T-helper 1 cell treated with Interleukin-12 subunit alpha and Interleukin-12 subunit beta and Interleukin-4 antibody, amounts not matched to agents 30 μg/mL and 1 μg/mL, for 36 hours (primary cell): Measurements from ENCODE around the gene ASAP2.

Experiments
- H3K27ac Mint-ChIP-seq: one replicate; pipeline ENCODE4 v1.8.0; 2021; ENCODE audit warnings: mild to moderate bottlenecking, mixed read lengths
- H3K27me3 Mint-ChIP-seq: one replicate; pipeline ENCODE4 v1.8.0; 2021; ENCODE audit warnings: low read depth, mixed read lengths
- H3K36me3 Mint-ChIP-seq: one replicate; pipeline ENCODE4 v1.8.0; 2021; ENCODE audit warnings: low read depth, mixed read lengths
- H3K4me1 Mint-ChIP-seq: one replicate; pipeline ENCODE4 v1.8.0; 2021; ENCODE audit warnings: low read depth, mixed read lengths
- H3K4me3 Mint-ChIP-seq: one replicate; pipeline ENCODE4 v1.8.0; 2021; ENCODE audit warnings: mild to moderate bottlenecking, moderate library complexity, mixed read lengths
- H3K9me3 Mint-ChIP-seq: one replicate; pipeline ENCODE4 v1.8.0; 2021; ENCODE audit warnings: mixed read lengths

ASAP2 gene

GRCh38 chr2:9300214-9300613 lies 93.6 kb downstream of the ASAP2 start:
- Mint-ChIP-seq H3K27ac (no peak overlapping the region), H3K9me3 (no peaks in the 10 kb centered on the region), H3K27me3 (peaks cover 9% of the 10 kb centered on the region), H3K4me3 (no peak overlapping the region), H3K4me1 (no peaks in the 10 kb centered on the region), H3K36me3 (no peaks in the 10 kb centered on the region)

DNA sequence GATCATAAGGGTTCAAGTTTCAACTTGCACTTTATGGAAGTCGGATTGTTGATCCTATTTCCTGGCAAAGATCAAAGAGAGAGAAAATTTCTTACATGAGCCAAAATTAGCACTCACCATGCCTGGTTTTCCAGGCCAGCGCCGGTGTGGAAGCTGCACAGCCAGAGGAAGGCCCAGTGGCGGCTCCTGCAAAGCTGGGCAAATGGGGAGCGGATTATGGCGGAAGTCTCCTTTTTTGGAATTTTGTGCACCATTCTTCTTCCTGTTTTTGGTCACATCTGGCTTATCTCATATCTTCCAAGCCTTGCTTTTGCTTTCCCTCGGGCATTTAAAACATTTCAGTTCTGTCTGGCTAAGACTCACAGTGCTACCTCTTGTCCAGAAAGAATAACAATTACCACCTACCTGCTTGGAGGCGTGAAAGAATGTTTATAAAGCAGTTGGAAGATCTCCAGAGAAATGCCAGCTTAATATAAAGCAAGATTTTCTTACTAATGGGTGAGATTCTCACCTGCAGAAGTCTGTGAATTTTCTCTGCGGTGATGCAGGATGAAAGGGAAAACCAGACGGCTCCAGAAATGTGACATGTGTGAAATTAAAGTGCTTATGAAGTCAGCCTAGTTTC lies 94.3 kb downstream of the ASAP2 start:
- Mint-ChIP-seq H3K27ac (no peak overlapping the region), H3K4me1 (no peaks in the 10 kb centered on the region), H3K36me3 (no peaks in the 10 kb centered on the region), H3K27me3 (peaks cover 9% of the 10 kb centered on the region), H3K4me3 (no peak overlapping the region), H3K9me3 (no peaks in the 10 kb centered on the region)

DNA sequence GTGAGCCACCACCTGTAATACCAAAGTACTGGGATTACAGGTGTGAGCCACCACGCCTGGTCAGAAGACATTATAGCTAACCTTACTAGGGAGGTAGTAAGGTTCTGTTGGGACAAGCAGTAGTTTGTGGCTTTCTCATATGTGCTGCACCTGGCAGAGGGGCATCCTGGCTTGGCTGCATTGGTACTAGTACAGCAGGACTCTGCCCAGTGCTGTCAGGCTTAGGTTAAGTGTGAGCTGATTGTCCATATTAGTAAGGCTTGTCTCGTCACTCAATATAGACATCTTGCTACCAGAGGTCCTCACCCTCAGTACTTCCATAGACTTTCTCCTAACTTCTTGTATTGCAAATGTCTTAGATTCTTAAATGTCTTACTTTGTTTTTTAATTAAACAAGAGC lies 96.1 kb downstream of the ASAP2 start:
- Mint-ChIP-seq H3K4me3 (no peak overlapping the region), H3K9me3 (no peaks in the 10 kb centered on the region), H3K27me3 (no peaks in the 10 kb centered on the region), H3K36me3 (no peaks in the 10 kb centered on the region), H3K4me1 (no peaks in the 10 kb centered on the region), H3K27ac (no peak overlapping the region)

DNA sequence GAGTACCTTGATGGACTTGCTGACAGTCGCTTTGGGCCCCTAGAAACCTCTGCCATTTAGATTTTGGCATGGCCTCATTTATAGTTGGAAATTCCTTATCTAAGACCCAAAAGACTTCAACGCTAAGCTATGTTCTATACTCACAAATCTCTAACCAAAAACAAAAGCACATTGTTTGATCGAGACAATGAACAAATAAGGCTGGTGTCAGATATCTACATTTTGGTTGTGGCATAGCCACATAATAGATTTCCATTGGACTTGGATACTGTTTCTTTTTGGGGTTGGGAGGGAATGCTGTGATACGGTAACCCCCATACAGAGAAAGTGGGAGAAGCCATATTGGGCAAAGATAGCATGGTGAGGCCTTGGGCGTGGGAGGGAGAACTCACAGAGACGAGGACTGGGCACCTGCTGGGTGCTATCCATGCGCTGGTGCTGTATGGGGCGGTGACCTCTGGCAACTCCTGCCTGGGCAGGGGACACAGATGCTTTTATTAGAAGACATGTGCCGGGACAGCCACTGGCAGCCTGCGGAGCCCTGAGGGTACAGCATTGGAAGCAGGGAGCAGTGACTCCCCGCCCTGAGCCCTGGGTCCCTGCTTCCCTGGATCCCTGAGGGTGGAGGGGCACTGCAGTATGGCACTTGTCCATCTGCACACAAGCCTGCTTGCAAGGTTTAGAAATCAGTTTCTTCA lies 97.1 kb downstream of the ASAP2 start:
- no peaks in the 10 kb centered on the region for H3K4me1 Mint-ChIP-seq
- no peaks in the 10 kb centered on the region for H3K9me3 Mint-ChIP-seq
- H3K27ac Mint-ChIP-seq = no peak overlapping the region
- H3K27me3 Mint-ChIP-seq = no peaks in the 10 kb centered on the region
- no peaks in the 10 kb centered on the region for H3K36me3 Mint-ChIP-seq
- no peak overlapping the region for H3K4me3 Mint-ChIP-seq

DNA sequence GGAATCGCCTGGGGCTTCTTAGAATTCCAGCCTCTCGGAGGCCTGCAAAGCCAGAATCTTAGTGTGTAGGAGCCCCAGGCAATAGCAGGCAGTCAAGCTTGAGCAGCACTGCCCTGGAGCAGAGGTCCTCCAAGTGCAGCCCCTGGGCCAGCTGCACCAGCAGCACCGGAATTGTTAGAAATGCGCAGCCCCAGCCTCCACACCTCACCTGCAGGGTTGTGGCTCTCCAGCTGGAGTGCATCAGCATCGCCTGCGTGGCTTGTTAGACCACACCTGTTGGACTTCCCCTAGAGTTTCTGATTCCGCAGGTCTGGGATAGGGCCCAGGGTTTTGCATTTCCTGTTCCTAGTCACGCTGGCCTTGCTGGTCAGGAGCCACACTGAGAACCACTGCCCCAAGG lies 100.3 kb downstream of the ASAP2 start:
- no peaks in the 10 kb centered on the region for H3K27me3 Mint-ChIP-seq
- H3K4me1 Mint-ChIP-seq = no peaks in the 10 kb centered on the region
- H3K4me3 Mint-ChIP-seq = no peak overlapping the region
- H3K36me3 Mint-ChIP-seq = no peaks in the 10 kb centered on the region
- no peaks in the 10 kb centered on the region for H3K9me3 Mint-ChIP-seq
- no peak overlapping the region for H3K27ac Mint-ChIP-seq

GRCh38 chr2:9307535-9307934 lies 100.9 kb downstream of the ASAP2 start:
- H3K4me1 Mint-ChIP-seq = no peaks in the 10 kb centered on the region
- no peaks in the 10 kb centered on the region for H3K36me3 Mint-ChIP-seq
- no peaks in the 10 kb centered on the region for H3K9me3 Mint-ChIP-seq
- no peak overlapping the region for H3K27ac Mint-ChIP-seq
- no peaks in the 10 kb centered on the region for H3K27me3 Mint-ChIP-seq
- no peak overlapping the region for H3K4me3 Mint-ChIP-seq

DNA sequence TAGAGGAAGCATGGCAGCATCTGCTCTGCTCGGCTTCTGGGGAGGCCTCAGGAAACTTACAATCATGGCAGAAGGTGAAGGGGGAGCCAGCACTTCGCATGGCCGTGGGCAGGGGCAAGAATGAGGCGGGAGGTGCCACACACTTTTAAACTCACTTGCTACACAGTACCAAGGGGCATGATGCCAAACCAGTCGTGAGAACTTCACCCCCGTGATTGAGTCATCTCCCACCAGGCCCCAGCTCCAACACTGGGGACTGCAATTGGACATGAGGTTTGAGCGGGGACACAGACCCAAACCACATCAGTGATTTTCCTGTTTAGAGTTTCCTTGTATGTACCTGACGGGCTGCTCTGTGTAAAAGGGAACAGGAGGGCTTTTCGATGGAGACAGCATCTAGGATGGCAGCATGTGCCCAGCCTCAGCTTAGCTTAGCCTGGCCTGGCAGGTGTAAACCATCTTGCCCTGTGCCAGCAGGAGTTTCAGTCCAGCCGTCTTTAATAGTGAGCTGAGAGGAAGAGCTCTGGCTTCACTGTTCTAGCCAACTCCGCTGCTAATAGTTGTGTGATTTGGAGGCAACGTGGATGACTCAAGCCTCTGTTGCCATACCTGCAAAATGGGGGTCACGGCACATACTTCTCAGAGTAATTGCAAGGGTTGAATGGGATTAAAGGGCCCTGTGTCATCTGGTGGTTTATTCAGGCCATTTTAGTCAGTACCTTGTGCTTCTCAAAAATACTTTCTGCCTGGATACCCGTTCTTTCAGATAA lies 101.8 kb downstream of the ASAP2 start:
- no peak overlapping the region for H3K27ac Mint-ChIP-seq
- H3K36me3 Mint-ChIP-seq = no peaks in the 10 kb centered on the region

GRCh38 chr2:9309147-9309546 lies 102.5 kb downstream of the ASAP2 start:
- H3K36me3 Mint-ChIP-seq = no peaks in the 10 kb centered on the region
- no peak overlapping the region for H3K27ac Mint-ChIP-seq
- no peaks in the 10 kb centered on the region for H3K9me3 Mint-ChIP-seq
- no peaks in the 10 kb centered on the region for H3K27me3 Mint-ChIP-seq
- H3K4me1 Mint-ChIP-seq = no peaks in the 10 kb centered on the region
- H3K4me3 Mint-ChIP-seq = no peak overlapping the region

More for the DNA sequence above, 101.8 kb downstream of the ASAP2 start:
- Mint-ChIP-seq H3K27me3 (no peaks in the 10 kb centered on the region), H3K4me3 (no peak overlapping the region), H3K4me1 (no peaks in the 10 kb centered on the region), H3K9me3 (no peaks in the 10 kb centered on the region)

DNA sequence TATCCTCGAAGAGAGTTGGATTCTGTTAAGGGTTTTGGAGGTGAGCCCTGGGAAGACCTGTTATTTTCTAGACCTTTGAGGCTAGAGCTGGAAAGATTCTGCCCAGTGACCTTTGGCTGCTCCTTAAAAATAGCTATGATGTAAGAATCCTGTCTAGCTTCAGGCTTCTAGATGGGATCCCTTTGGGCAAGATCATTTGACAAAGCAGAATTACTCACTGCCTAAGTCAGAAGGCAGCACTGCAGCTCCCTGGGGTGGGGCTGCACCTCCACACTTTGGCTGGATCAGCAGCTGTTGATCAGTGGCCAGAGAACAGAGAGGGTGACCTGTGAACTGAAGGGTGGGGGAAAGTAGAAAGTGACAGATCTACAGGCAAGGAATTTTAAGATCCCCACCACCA lies 103.8 kb downstream of the ASAP2 start:
- H3K27ac Mint-ChIP-seq = no peak overlapping the region
- no peaks in the 10 kb centered on the region for H3K9me3 Mint-ChIP-seq
- H3K4me3 Mint-ChIP-seq = no peak overlapping the region
- H3K4me1 Mint-ChIP-seq = no peaks in the 10 kb centered on the region
- no peaks in the 10 kb centered on the region for H3K27me3 Mint-ChIP-seq
- H3K36me3 Mint-ChIP-seq = no peaks in the 10 kb centered on the region

DNA sequence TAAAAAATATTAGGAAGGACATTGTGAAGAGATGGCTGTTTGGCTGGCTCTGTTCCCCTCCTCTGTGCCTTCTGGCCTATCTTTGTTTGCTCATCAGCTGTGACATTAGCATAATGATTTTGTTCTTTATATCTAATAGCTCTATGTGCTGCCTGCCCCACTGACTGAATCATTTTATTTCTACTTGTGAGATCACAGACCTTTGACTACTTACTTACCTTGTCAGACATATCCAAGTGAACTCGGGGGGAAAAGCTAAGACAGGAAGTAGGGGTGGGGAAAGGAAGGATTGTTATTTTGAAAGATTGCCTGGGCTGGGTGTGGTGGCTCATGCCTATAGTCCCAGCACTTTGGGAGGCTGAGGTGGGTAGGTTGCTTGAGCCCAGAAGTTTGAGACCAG lies 104.2 kb downstream of the ASAP2 start:
- Mint-ChIP-seq H3K27ac (no peak overlapping the region), H3K36me3 (no peaks in the 10 kb centered on the region), H3K9me3 (no peaks in the 10 kb centered on the region), H3K4me1 (no peaks in the 10 kb centered on the region), H3K27me3 (no peaks in the 10 kb centered on the region), H3K4me3 (no peak overlapping the region)

GRCh38 chr2:9311488-9311887 lies 104.9 kb downstream of the ASAP2 start:
- no peaks in the 10 kb centered on the region for H3K36me3 Mint-ChIP-seq
- H3K9me3 Mint-ChIP-seq = no peaks in the 10 kb centered on the region
- no peak overlapping the region for H3K27ac Mint-ChIP-seq
- no peaks in the 10 kb centered on the region for H3K4me1 Mint-ChIP-seq
- no peaks in the 10 kb centered on the region for H3K27me3 Mint-ChIP-seq
- H3K4me3 Mint-ChIP-seq = no peak overlapping the region

DNA sequence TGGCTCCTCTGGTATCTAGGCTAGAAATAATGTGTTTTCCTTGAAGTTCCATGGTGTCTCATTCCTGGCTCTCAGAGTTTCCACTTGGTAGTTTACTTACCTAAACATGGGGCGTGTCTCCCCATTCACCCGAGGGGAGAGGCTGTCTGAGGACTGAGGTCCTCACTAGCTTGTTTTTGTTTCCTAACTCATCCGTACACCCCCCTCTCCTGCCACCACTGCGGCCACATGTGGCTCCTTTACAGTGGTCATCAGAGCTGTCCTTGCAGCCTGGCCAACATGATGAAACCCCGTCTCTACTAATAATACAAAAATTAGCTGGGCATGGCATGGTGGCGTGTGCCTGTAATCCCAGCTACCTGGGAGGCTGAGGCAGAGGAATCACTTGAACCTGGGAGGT lies 106.0 kb downstream of the ASAP2 start:
- Mint-ChIP-seq H3K27me3 (no peaks in the 10 kb centered on the region), H3K27ac (no peak overlapping the region), H3K4me3 (no peak overlapping the region), H3K36me3 (no peaks in the 10 kb centered on the region), H3K4me1 (no peaks in the 10 kb centered on the region), H3K9me3 (no peaks in the 10 kb centered on the region)

- Mint-ChIP-seq H3K4me1 (no peaks in the 10 kb centered on the region), H3K4me3 (no peak overlapping the region), H3K36me3 (no peaks in the 10 kb centered on the region), H3K9me3 (no peaks in the 10 kb centered on the region), H3K27me3 (no peaks in the 10 kb centered on the region), H3K27ac (no peak overlapping the region)
Observed at GRCh38 chr2:9313443-9313842, 106.8 kb downstream of the ASAP2 start.

- Mint-ChIP-seq H3K4me1 (no peaks in the 10 kb centered on the region), H3K9me3 (no peaks in the 10 kb centered on the region), H3K36me3 (no peaks in the 10 kb centered on the region), H3K27me3 (no peaks in the 10 kb centered on the region), H3K4me3 (no peak overlapping the region), H3K27ac (no peak overlapping the region)
Observed at GRCh38 chr2:9315280-9315847, 108.8 kb downstream of the ASAP2 start.

DNA sequence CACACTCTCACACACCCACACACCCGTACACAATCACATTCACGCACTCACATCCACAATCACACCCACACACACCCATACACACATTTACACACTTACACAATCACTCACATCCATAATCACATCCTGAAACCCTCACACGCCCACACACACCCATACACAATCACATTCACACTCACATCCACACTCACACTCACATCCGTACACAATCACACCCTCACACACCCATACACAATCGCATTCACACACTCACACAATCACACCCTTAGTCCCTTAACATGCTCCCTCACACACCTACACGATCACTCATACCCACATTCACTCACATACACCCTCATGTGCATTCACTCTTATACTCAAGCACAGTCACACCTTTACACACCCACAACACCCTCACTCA lies 110.9 kb downstream of the ASAP2 start:
- no peak overlapping the region for H3K4me3 Mint-ChIP-seq
- H3K36me3 Mint-ChIP-seq = no peaks in the 10 kb centered on the region
- no peaks in the 10 kb centered on the region for H3K9me3 Mint-ChIP-seq
- no peaks in the 10 kb centered on the region for H3K27me3 Mint-ChIP-seq
- no peaks in the 10 kb centered on the region for H3K4me1 Mint-ChIP-seq
- H3K27ac Mint-ChIP-seq = no peak overlapping the region
